Panc1 (cell line): ENCODE data around the gene DIP2C. TPM values are rescaled to one million over a fixed set of nuclear protein-coding genes. Genes with fewer than 3 reads are reported as not detected.

Experiments
- ATAC-seq: fragments of 200-7000 bp; cut with Tn5 transposase; 2 replicates; pipeline ENCODE4 v1.9.1; 2020; ENCODE audit warnings: mild to moderate bottlenecking, moderate library complexity
- BruUV-seq: library from RNA; stranded (reverse); fragments of 400-500 nt; replicated peaks from 2 replicates; lab custom pipeline; 2021; lab: Mats Ljungman, UMichigan
- CTCF ChIA-PET: fragments of 300-600 bp; sonication (Branson Sonifier 250); formaldehyde crosslinking; loops from one replicate; lab custom pipeline; 2022; ENCODE audit warnings: antibody characterized with exemption; lab: Charles Lee
- POLR2A ChIA-PET: fragments of 300-600 bp; sonication (Branson Sonifier 250); formaldehyde crosslinking; loops from one replicate; lab custom pipeline; 2022; ENCODE audit warnings: antibody characterized with exemption; lab: Charles Lee
- DNase-seq: peaks from one replicate; pipeline ENCODE4 v3.0.0-alpha.2; 2010; ENCODE audit warnings: low read depth, low spot score
- H3K27ac ChIP-seq: 2 replicates; pipeline ENCODE4 v1.5.1; 2011; ENCODE audit warnings: mild to moderate bottlenecking, low read length, inconsistent platforms
- H3K27me3 ChIP-seq: fragments of 200-500 bp; sonication (Bioruptor generic); 2 replicates; pipeline ENCODE4 v1.6.0; 2014; ENCODE audit warnings: low read length, inconsistent platforms; ENCODE audit not compliant: control insufficient read depth, insufficient read depth
- H3K36me3 ChIP-seq: fragments of 200-500 bp; sonication (Bioruptor generic); 2 replicates; pipeline ENCODE4 v1.5.1; 2014; ENCODE audit warnings: inconsistent platforms, mild to moderate bottlenecking, low read length, moderate library complexity; ENCODE audit not compliant: control insufficient read depth, insufficient read depth
- H3K4me1 ChIP-seq: 2 replicates; pipeline ENCODE4 v1.5.1; 2011; ENCODE audit warnings: inconsistent platforms, mild to moderate bottlenecking, low read length, moderate library complexity; ENCODE audit not compliant: control insufficient read depth, insufficient read depth
- H3K4me3 ChIP-seq, 2 experiments: 2 replicates each; pipeline ENCODE4 v1.5.1; 2011 to 2012; ENCODE audit warnings: low read depth in 2 of 2, low read length in 2 of 2, mild to moderate bottlenecking in 2 of 2, inconsistent platforms in 1 of 2, moderate library complexity in 1 of 2
- H3K9me3 ChIP-seq: fragments of 200-500 bp; sonication (Bioruptor generic); 2 replicates; pipeline ENCODE4 v1.5.1; 2014; ENCODE audit warnings: low read depth, mild to moderate bottlenecking, inconsistent platforms, low read length, moderate library complexity; ENCODE audit not compliant: control insufficient read depth, insufficient read depth
- CTCF ChIP-seq: fragments of 450-650 bp; IDR thresholded peaks from 2 replicates; pipeline ENCODE4 v1.5.1; 2017; ENCODE audit warnings: mild to moderate bottlenecking
- POLR2AphosphoS5 ChIP-seq: IDR thresholded peaks from 2 replicates; pipeline ENCODE4 v1.6.1; 2012; ENCODE audit warnings: mild to moderate bottlenecking, low read depth, low read length, moderate library complexity
- SIN3A ChIP-seq: IDR thresholded peaks from 2 replicates; pipeline ENCODE4 v1.6.1; 2012; ENCODE audit warnings: low read depth, mild to moderate bottlenecking, low read length, moderate library complexity, borderline replicate concordance; ENCODE audit not compliant: insufficient read depth
- TCF7L2 ChIP-seq: IDR thresholded peaks from 2 replicates; pipeline ENCODE4 v1.6.1; 2011; ENCODE audit warnings: mild to moderate bottlenecking, low read depth, low read length, inconsistent platforms
- in situ Hi-C: cut with HindIII; loops from 2 replicates; pipeline ENCODE4 v1.10.0; 2016; ENCODE audit warnings: low sequenced_read_pairs, low pct_unique_long_range_greater_than_20kb
- intact Hi-C: fragments of 100-400 bp; cut with micrococcal nuclease; formaldehyde crosslinking; loops from one replicate; pipeline ENCODE4 v1.10.0; 2022; ENCODE audit not compliant: unreplicated experiment
- total RNA-seq: library from RNA; stranded (reverse); gene quantifications from one replicate; pipeline ENCODE4 v1.2.1, GENCODE V29; 2021; ENCODE audit not compliant: unreplicated experiment
- TF ChIP-seq, protein P1 (sequence below), 2 experiments: IDR thresholded peaks; 2 replicates each; pipeline ENCODE4 v1.6.1; 2011 to 2012; ENCODE audit warnings: low read depth in 2 of 2, control low read depth in 1 of 2, low read length in 1 of 2, mild to moderate bottlenecking in 1 of 2, moderate library complexity in 1 of 2; ENCODE audit not compliant: insufficient read depth in 1 of 2

DIP2C gene
- total RNA-seq, 1 experiment from 2014 or later = 13.2 TPM

DNA sequence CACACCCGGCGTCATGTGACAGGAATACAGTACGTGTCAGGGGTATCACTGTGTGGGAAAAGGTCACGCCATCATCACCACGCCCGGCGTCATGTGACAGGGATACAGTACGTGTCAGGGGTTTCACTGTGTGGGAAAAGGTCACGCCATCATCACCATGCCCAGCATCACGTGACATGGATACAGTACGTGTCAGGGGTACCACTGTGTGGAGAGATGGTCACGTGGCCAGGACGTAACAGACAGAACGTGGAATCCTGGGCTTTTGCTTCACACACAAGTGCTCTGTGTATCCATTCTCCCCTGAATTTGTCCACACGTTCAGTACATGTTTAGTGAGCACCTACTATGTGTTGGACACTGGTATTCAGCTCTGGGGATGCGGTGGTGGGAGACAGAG lies 34.5 kb upstream of the DIP2C start:
- no peak for TF ChIP-seq SIN3A
- TF ChIP-seq POLR2AphosphoS5 = no peak
- Histone ChIP-seq H3K27ac (no peak overlapping the region), H3K9me3 (no peaks in the 10 kb centered on the region), H3K36me3 (no peaks in the 10 kb centered on the region), H3K4me3 (no peak overlapping the region), H3K27me3 (no peaks in the 10 kb centered on the region), H3K4me1 (no peaks in the 10 kb centered on the region)
- CTCF ChIA-PET = no interaction called here
- DNase-seq (no peak), ATAC-seq (no peak)
- in situ Hi-C loops (no loop called here), intact Hi-C loops (no loop called here)
- POLR2A ChIA-PET = no interaction called here
- no TSS peak for BruUV-seq

DNA sequence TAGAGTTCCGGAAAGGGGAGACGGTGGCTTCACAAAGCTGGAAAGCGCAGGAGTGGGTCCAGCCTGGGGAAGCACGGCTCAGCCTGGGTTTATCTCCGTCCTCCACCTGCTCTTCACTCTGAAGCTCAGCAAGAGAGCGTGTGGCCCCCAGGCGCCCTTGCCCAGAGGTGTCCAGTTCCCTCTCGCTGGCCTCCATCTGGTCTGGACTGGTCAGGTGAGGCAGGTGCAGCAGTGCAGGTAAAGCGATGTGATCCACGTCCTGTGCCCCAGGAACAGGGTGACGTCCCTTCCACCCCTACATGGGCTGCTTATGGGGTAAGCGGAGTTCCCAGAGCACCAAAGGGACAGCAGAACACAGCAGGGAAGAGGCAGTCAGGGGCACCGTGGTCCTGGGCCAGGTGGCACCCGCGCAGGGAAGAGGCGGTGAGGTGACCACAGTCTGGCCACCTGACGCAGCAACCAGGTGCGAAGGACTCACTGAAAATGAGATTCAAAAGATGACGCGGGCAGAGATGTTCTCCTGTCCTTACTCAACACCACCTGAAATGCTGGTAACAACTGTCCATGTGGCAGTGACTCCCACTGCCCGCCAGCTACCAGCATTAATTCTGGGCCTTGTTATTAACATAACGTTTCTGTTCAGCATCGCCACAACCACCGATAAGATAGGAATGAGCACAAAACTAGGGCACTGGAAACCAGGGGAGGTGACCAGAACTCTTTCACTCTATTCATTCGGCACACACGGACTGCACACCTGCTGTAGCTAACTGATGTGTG lies 33.0 kb upstream of the DIP2C start:
- intact Hi-C loops (no loop called here), in situ Hi-C loops (no loop called here)
- H3K4me1 ChIP-seq = no peaks in the 10 kb centered on the region
- POLR2A ChIA-PET = no interaction called here
- no peaks in the 10 kb centered on the region for H3K9me3 ChIP-seq
- no peak for TF ChIP-seq TCF7L2
- TF ChIP-seq SIN3A = no peak
- no peak for TF ChIP-seq POLR2AphosphoS5
- no peak for TF ChIP-seq CTCF
- TF ChIP-seq, protein P1, sequence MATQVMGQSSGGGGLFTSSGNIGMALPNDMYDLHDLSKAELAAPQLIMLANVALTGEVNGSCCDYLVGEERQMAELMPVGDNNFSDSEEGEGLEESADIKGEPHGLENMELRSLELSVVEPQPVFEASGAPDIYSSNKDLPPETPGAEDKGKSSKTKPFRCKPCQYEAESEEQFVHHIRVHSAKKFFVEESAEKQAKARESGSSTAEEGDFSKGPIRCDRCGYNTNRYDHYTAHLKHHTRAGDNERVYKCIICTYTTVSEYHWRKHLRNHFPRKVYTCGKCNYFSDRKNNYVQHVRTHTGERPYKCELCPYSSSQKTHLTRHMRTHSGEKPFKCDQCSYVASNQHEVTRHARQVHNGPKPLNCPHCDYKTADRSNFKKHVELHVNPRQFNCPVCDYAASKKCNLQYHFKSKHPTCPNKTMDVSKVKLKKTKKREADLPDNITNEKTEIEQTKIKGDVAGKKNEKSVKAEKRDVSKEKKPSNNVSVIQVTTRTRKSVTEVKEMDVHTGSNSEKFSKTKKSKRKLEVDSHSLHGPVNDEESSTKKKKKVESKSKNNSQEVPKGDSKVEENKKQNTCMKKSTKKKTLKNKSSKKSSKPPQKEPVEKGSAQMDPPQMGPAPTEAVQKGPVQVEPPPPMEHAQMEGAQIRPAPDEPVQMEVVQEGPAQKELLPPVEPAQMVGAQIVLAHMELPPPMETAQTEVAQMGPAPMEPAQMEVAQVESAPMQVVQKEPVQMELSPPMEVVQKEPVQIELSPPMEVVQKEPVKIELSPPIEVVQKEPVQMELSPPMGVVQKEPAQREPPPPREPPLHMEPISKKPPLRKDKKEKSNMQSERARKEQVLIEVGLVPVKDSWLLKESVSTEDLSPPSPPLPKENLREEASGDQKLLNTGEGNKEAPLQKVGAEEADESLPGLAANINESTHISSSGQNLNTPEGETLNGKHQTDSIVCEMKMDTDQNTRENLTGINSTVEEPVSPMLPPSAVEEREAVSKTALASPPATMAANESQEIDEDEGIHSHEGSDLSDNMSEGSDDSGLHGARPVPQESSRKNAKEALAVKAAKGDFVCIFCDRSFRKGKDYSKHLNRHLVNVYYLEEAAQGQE (IDR thresholded peaks at IDR 0.05; ENCODE audit: insufficient read depth in 1 of 2, low read depth in 2 of 2, low read length in 1 of 2) = no peak
- H3K4me3 ChIP-seq = no peak overlapping the region
- DNase-seq (no peak), ATAC-seq (no peak)
- BruUV-seq = no TSS peak
- H3K27me3 ChIP-seq = no peaks in the 10 kb centered on the region
- H3K36me3 ChIP-seq = no peaks in the 10 kb centered on the region
- H3K27ac ChIP-seq = no peak overlapping the region
- CTCF ChIA-PET = no interaction called here

- Histone ChIP-seq H3K4me1 (no peaks in the 10 kb centered on the region), H3K27ac (no peak overlapping the region), H3K27me3 (no peaks in the 10 kb centered on the region), H3K4me3 (no peak overlapping the region), H3K9me3 (no peaks in the 10 kb centered on the region; the same call in 1 of the 2 replicates), H3K36me3 (no peaks in the 10 kb centered on the region)
- DNase-seq (no peak), ATAC-seq (no peak)
- TF ChIP-seq, protein P1 (IDR thresholded peaks at IDR 0.05; ENCODE audit: insufficient read depth in 1 of 2, low read depth in 2 of 2, low read length in 1 of 2) = no peak
- TF ChIP-seq CTCF = no peak
- TF ChIP-seq SIN3A = no peak
- TF ChIP-seq TCF7L2 = no peak
- POLR2A ChIA-PET = no interaction called here
- intact Hi-C loops (no loop called here), in situ Hi-C loops (no loop called here)
- no TSS peak for BruUV-seq
- CTCF ChIA-PET = no interaction called here
Measured at GRCh38 chr10:718143-718700, 28.8 kb upstream of the DIP2C start.
